Gastrocnemius medialis (tissue), 4 donors: ENCODE data around the gene HES2. TPM values are rescaled to one million over a fixed set of nuclear protein-coding genes. Genes with fewer than 3 reads are reported as not detected.

Source experiments
- ATAC-seq, 2 donors: fragments of 150-250 bp; one replicate each; pipeline ENCODE4 v1.9.1; 2016
- DNase-seq, 2 donors: peaks; one replicate each; pipeline ENCODE4 v3.0.0-alpha.2; 2019
- H3K27ac ChIP-seq, 4 donors: fragments of 200-600 bp; sonication (generic); 1 replicate in 1 of 4; 2 replicates in 3 of 4; pipeline ENCODE4 v1.5.1; 2016 to 2018; ENCODE audit warnings: mild to moderate bottlenecking in 2 of 4, moderate library complexity in 1 of 4
- H3K27me3 ChIP-seq, 3 donors: fragments of 200-600 bp; sonication (generic) in 2 of 3; 1 replicate in 1 of 3; 2 replicates in 2 of 3; pipeline versions ENCODE4 v1.5.1 to v1.6.0; 2016 to 2019; ENCODE audit warnings: mild to moderate bottlenecking in 1 of 3, moderate library complexity in 1 of 3
- H3K36me3 ChIP-seq, 2 donors: fragments of 200-600 bp; sonication (generic) in 1 of 2; one replicate each; pipeline ENCODE4 v1.5.1; 2017 to 2018
- H3K4me1 ChIP-seq, 2 donors: fragments of 200-600 bp; sonication (generic) in 1 of 2; one replicate each; pipeline ENCODE4 v1.5.1; 2016 to 2017; ENCODE audit warnings: mild to moderate bottlenecking in 2 of 2
- H3K4me3 ChIP-seq, 4 donors: fragments of 200-600 bp; sonication (generic) in 3 of 4; 1 replicate in 1 of 4; 2 replicates in 3 of 4; pipeline ENCODE4 v1.5.1; 2016 to 2019; ENCODE audit warnings: mild to moderate bottlenecking in 2 of 4
- H3K9me3 ChIP-seq, 3 donors: fragments of 200-600 bp; sonication (generic) in 2 of 3; 1 replicate in 1 of 3; 2 replicates in 2 of 3; pipeline ENCODE4 v1.5.1; 2016 to 2019
- CTCF ChIP-seq, 5 experiments: fragments of 450-650 bp in 3 of 5; fragments of 200-600 bp in 2 of 5; sonication (generic) in 2 of 5; IDR thresholded peaks in 4 of 5; conservative IDR thresholded peaks in 1 of 5; 1 replicate in 4 of 5; 2 replicates in 1 of 5; pipeline ENCODE4 v1.5.1; 2016 to 2019; ENCODE audit warnings: antibody characterized with exemption in 5 of 5, mild to moderate bottlenecking in 3 of 5, moderate library complexity in 3 of 5
- POLR2A ChIP-seq, 2 donors: fragments of 450-650 bp; IDR thresholded peaks; one replicate each; pipeline ENCODE4 v1.6.1; 2017; ENCODE audit warnings: antibody characterized with exemption in 2 of 2, mild to moderate bottlenecking in 2 of 2, moderate library complexity in 2 of 2
- in situ Hi-C, 4 donors: fragments of 200-750 bp; cut with MboI; loops; one replicate each; pipeline versions ENCODE4 v1.15.0 to v1.8.0; 2017; ENCODE audit warnings: low sequenced_read_pairs in 4 of 4
- intact Hi-C: fragments of 100-400 bp; cut with DNase I; formaldehyde crosslinking; loops from one replicate; pipeline ENCODE4 v1.15.1; 2023; ENCODE audit warnings: low total_unique reads
- total RNA-seq, 4 donors: library from RNA; depleted of rRNA; stranded (reverse); fragments of >200 nt; gene quantifications; one replicate each; pipeline versions ENCODE4 v1.1.0 to v1.2.3, GENCODE V29; 2016

The HES2 gene
- under 1 TPM in 1 of 4 donors, not detected in 3; 0.24 TPM for total RNA-seq

- DNase-seq: no peak
- in situ Hi-C loops (loop anchor here in 1 of 4 donors (25.0 kb wide), 1 partner anchor 183 kb away; the partner anchor contains the start of genes HES3 and ICMT), intact Hi-C loops (no loop called here)
- Histone ChIP-seq H3K36me3 (no peaks in the 10 kb centered on the region), H3K9me3 (no peaks in the 10 kb centered on the region), H3K27me3 (peaks cover 91 to 97% (median 94%) of the 10 kb centered on the region in 3 donors), H3K4me1 (peaks cover 17 to 25% of the 10 kb centered on the region in 2 donors), H3K27ac (no peak within 1 kb of the TSS), H3K4me3 (peak within 1 kb of the TSS; percentile 37 to 57 (median 41))
- no peak for ATAC-seq
- no peak for TF ChIP-seq CTCF (IDR thresholded peaks at IDR 0.05 in 4 of 5, conservative IDR thresholded peaks at IDR 0.05 in 1 of 5)
- no peak for TF ChIP-seq POLR2A (IDR thresholded peaks at IDR 0.05)
Observed at GRCh38 chr1:6419804-6420453, at the start of gene HES2. Gene HES2, minus strand, starts transcription at chr1:6419919. Its CDS starts 99 bp downstream, at chr1:6419820.

- H3K4me1 ChIP-seq: no peaks in the 10 kb centered on the region
- no peak for TF ChIP-seq POLR2A (IDR thresholded peaks at IDR 0.05)
- TF ChIP-seq CTCF (IDR thresholded peaks at IDR 0.05 in 4 of 5, conservative IDR thresholded peaks at IDR 0.05 in 1 of 5): no peak
- ATAC-seq: no peak
Observed at GRCh38 chr1:6468729-6469461, 49.2 kb upstream of the HES2 start.

GRCh38 chr1:6467744-6468688 is 48.3 kb upstream of the HES2 start:
- ATAC-seq (no peak), DNase-seq (no peak)
- H3K4me3 ChIP-seq: no peak overlapping the region
- no peaks in the 10 kb centered on the region for H3K4me1 ChIP-seq
- intact Hi-C loops (no loop called here), in situ Hi-C loops (no loop called here)
- TF ChIP-seq POLR2A (IDR thresholded peaks at IDR 0.05) (no peak), CTCF (IDR thresholded peaks at IDR 0.05 in 4 of 5, conservative IDR thresholded peaks at IDR 0.05 in 1 of 5) (no peak)
- H3K9me3 ChIP-seq: no peaks in the 10 kb centered on the region
- no peaks in the 10 kb centered on the region for H3K36me3 ChIP-seq
- H3K27ac ChIP-seq: no peak overlapping the region
- no peaks in the 10 kb centered on the region for H3K27me3 ChIP-seq

More at GRCh38 chr1:6468729-6469461, 49.2 kb upstream of the HES2 start:
- no peak for DNase-seq
- Histone ChIP-seq H3K4me3 (no peak overlapping the region), H3K27me3 (no peaks in the 10 kb centered on the region), H3K36me3 (no peaks in the 10 kb centered on the region), H3K9me3 (no peaks in the 10 kb centered on the region), H3K27ac (no peak overlapping the region)
- intact Hi-C loops (no loop called here), in situ Hi-C loops (no loop called here)

GRCh38 chr1:6467224-6467623 is 47.5 kb upstream of the HES2 start:
- Histone ChIP-seq H3K4me1 (no peaks in the 10 kb centered on the region), H3K36me3 (no peaks in the 10 kb centered on the region), H3K4me3 (no peak overlapping the region), H3K9me3 (no peaks in the 10 kb centered on the region), H3K27me3 (peaks cover 3 to 8% (median 5%) of the 10 kb centered on the region in 3 donors), H3K27ac (no peak overlapping the region)
- intact Hi-C loops (no loop called here), in situ Hi-C loops (no loop called here)
- TF ChIP-seq POLR2A (IDR thresholded peaks at IDR 0.05): no peak
- no peak for TF ChIP-seq CTCF (IDR thresholded peaks at IDR 0.05 in 4 of 5, conservative IDR thresholded peaks at IDR 0.05 in 1 of 5)
- DNase-seq: no peak
- no peak for ATAC-seq
